Gastrocnemius medialis (tissue), 4 donors: ENCODE measurements around the gene GJD2.

Experiments
- CTCF ChIP-seq, 5 experiments: fragments of 450-650 bp in 3 of 5; fragments of 200-600 bp in 2 of 5; sonication (generic) in 2 of 5; IDR thresholded peaks in 4 of 5; conservative IDR thresholded peaks in 1 of 5; 1 replicate in 4 of 5; 2 replicates in 1 of 5; pipeline ENCODE4 v1.5.1; 2016 to 2019; ENCODE audit warnings: antibody characterized with exemption in 5 of 5, mild to moderate bottlenecking in 3 of 5, moderate library complexity in 3 of 5
- POLR2A ChIP-seq, 2 donors: fragments of 450-650 bp; IDR thresholded peaks; one replicate each; pipeline ENCODE4 v1.6.1; 2017; ENCODE audit warnings: antibody characterized with exemption in 2 of 2, mild to moderate bottlenecking in 2 of 2, moderate library complexity in 2 of 2

GRCh38 chr15:34769711-34770110 lies 14.9 kb upstream of the GJD2 start:
- TF ChIP-seq POLR2A (IDR thresholded peaks at IDR 0.05) (no peak), CTCF (IDR thresholded peaks at IDR 0.05 in 4 of 5, conservative IDR thresholded peaks at IDR 0.05 in 1 of 5) (no peak)
